ENCODE measurements around the gene STK39. TPM values are rescaled to one million over a fixed set of nuclear protein-coding genes. Genes with fewer than 3 reads are reported as not detected.

The STK39 gene
- 2.2 and 4.0 TPM in 2 replicates for total RNA-seq

DNA sequence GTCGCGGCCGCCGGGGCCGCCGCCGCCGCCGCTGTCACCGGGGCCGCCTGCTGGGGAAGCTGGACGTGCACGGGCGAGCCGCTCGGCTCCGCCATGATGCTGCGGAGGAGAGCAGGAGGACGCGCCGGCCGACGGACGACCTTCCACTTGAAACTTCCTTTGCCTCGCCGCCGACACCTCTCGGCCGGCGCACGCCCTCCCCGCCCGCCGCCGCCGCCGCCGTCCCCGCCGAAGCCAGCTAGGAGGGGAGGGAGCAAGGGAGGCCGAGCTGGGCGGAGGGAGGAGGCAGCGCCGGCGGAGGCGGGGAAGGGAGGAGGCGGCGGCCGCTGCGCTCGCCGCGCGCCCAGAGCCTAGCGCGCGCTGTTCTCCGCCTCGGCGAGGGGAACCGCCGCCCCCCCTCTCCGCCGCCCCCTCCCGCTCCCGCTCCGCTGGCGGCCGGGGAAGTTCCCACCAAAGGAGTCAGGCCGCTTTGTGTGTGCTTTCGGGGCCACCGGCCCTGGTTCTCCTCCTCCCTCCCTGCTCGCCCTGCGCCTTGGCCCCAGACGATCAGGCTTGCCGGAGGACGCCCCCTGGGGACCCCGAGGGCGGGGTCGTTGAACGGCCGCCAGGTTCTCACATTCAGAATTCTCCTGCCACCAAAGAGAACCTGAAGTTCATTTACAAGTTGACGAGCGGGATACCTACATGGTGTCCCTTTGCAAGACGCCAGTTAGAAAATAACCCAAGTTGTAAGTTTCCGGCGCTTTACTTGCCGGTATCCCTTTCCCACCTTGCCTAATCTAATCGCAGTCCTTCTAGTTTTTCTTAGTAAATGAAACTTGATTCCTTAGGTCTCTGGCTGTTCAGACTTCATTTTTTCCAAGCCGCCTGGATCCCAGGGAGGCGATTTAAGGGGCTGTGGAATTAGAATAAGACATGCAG is at the start of gene STK39:
Gene STK39 (minus strand): TSS at position 255 of the 921 bp plus-strand sequence. CDS start 160 bp downstream, at position 95.

Other genes with a start within 250 kb of the STK39 start
- 40.7 and 51.0 TPM in 2 replicates for gene CERS6, start 208.7 kb upstream of the STK39 start, total RNA-seq

All from dermis lymphatic vessel endothelial cell (primary cell).